Naive thymus-derived CD8-positive, alpha-beta T cell (primary cell): ENCODE data around the gene ANKS1B. TPM values are rescaled to one million over a fixed set of nuclear protein-coding genes. Genes with fewer than 3 reads are reported as not detected.
A peak's percentile ranks its signal among the peaks of the same experiment; 100 is the strongest.

Source experiments
- ATAC-seq, 2 donors: fragments of 150-1000 bp; cut with Tn5 transposase in 1 of 2; sonication (Bioruptor Pico), chemical (Tn5 transposase) in 1 of 2; 1 replicate in 1 of 2; 2 replicates in 1 of 2; pipeline ENCODE4 v1.10.0; 2021; ENCODE audit warnings: mild to moderate bottlenecking in 2 of 2, moderate library complexity in 2 of 2
- POLR2A ChIA-PET: fragments of 350-600 bp; sonication (Branson Sonifier 250); formaldehyde crosslinking; loops from one replicate; lab custom pipeline; 2021; ENCODE audit warnings: antibody characterized with exemption; lab: Charles Lee
- DNase-seq, 10 donors: peaks; one replicate each; pipeline versions ENCODE4 v3.0.0 to v3.0.0-alpha.2; 2020 to 2022
- H3K27ac Mint-ChIP-seq, 10 donors: one replicate each; pipeline ENCODE4 v1.8.0; 2020 to 2022; ENCODE audit warnings: mild to moderate bottlenecking in 10 of 10, mixed read lengths in 10 of 10, moderate library complexity in 4 of 10, inconsistent platforms in 1 of 10
- H3K27me3 Mint-ChIP-seq, 5 donors: one replicate each; pipeline ENCODE4 v1.8.0; 2021 to 2022; ENCODE audit warnings: mixed read lengths in 5 of 5
- H3K36me3 Mint-ChIP-seq, 3 donors: one replicate each; pipeline ENCODE4 v1.8.0; 2020 to 2022; ENCODE audit warnings: mixed read lengths in 3 of 3, mild to moderate bottlenecking in 2 of 3, inconsistent platforms in 1 of 3
- H3K4me1 Mint-ChIP-seq, 4 donors: one replicate each; pipeline ENCODE4 v1.8.0; 2021 to 2022; ENCODE audit warnings: mixed read lengths in 4 of 4
- H3K4me3 Mint-ChIP-seq, 10 donors: one replicate each; pipeline ENCODE4 v1.8.0; 2020 to 2022; ENCODE audit warnings: mild to moderate bottlenecking in 10 of 10, mixed read lengths in 10 of 10, moderate library complexity in 6 of 10, inconsistent platforms in 1 of 10
- H3K9me3 Mint-ChIP-seq, 9 donors: one replicate each; pipeline ENCODE4 v1.8.0; 2020 to 2022; ENCODE audit warnings: mixed read lengths in 9 of 9, mild to moderate bottlenecking in 3 of 9, inconsistent platforms in 1 of 9, moderate library complexity in 1 of 9
- polyA plus RNA-seq, 3 donors: library from polyadenylated mRNA; unstranded; fragments of 300-500 nt; fragmentation: Illumina TruSeq; gene quantifications; one replicate each; pipeline ENCODE4 v1.2.3, GENCODE V29; 2021
- total RNA-seq, 8 experiments: library from RNA in 2 of 8; stranded (reverse) in 2 of 8; gene quantifications; one replicate each; pipeline ENCODE4 v1.2.3 and lab custom pipeline; 2021 to 2026

The ANKS1B gene
- total and polyA plus RNA-seq, 5 experiments from 2014 or later: not detected

DNA sequence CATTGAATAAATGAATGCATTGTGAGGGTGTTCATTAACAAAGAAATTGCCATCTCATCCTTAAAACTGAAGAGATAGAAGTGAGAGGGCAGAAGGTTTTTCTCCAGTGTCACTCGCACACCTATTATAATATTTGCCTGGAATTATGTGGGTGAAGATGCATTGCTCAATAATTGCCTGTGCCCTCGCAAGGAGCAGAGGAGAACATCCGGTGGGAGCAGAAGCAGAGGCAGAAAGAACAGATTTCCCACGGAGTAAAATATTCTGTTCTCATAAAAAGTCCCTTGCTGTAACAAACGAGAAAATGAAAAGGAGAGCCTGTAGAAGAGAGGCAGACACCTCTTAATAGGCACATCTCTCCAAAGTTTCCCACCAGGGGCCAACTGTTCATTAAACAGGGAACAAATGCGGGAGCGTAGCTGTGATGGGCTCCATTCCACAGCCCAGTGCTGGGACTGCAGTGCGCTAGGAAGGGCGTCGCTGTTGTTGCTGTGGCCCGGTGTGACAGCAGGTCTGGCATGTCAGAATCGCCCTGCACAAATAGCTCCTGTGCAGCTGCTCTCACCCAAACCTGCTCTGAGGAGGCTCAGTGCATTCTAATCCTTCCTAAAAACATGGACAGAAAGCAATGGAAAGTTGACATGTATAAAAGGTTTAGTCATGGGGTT lies 979.8 kb downstream of the ANKS1B start:
- H3K4me1 Mint-ChIP-seq: no peaks in the 10 kb centered on the region
- H3K36me3 Mint-ChIP-seq: no peaks in the 10 kb centered on the region
- no peak for ATAC-seq
- H3K9me3 Mint-ChIP-seq: peaks cover 0 to 5% (median 0%) of the 10 kb centered on the region in 9 donors
- POLR2A ChIA-PET: no interaction called here
- H3K4me3 Mint-ChIP-seq: no peak overlapping the region
- no peak for DNase-seq
- H3K27me3 Mint-ChIP-seq: peaks cover 0 to 12% (median 4%) of the 10 kb centered on the region in 5 donors
- H3K27ac Mint-ChIP-seq: no peak overlapping the region

DNA sequence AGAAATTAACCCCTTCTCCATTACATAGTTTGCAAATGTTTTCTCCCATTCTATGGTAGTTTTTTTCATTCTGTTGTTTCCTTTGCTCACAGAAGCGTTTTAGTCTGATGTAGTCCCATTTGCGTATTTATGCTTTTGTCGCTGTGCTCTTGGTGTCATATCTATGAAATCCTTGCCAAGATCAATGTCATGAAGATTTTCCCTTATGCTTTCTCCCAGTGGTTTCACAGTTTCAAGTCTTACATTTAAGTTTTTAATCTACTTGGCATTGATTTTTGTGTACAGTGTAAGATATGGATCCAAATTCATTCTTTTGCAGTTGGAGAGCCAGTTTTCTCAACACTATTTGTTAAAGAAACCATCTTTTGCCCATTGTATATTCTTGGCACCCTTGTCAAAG lies 982.0 kb downstream of the ANKS1B start:
- Mint-ChIP-seq H3K36me3 (no peaks in the 10 kb centered on the region), H3K9me3 (peaks cover 0 to 3% (median 0%) of the 10 kb centered on the region in 9 donors), H3K4me3 (no peak overlapping the region), H3K27me3 (peaks cover 0 to 6% (median 0%) of the 10 kb centered on the region in 5 donors), H3K27ac (no peak overlapping the region), H3K4me1 (no peaks in the 10 kb centered on the region)
- POLR2A ChIA-PET: no interaction called here
- DNase-seq: no peak
- no peak for ATAC-seq

DNA sequence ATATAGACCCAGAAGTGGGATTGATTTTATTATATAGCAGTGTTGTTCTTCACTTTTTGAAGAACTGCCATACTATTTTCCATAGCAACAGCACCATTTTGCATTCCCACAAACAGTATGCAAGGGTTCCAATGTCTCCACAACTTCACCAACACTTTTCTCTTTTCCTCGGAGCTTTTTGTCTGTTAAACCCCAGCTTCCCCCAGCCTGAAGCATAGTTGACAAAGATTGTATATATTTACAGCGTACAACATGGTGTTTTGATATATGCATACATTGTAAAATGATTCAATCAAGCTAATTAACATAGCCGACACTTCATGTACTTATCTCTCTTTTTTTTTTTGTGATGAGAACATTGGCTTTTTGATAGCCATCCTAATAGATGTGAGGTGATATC lies 982.6 kb downstream of the ANKS1B start:
- H3K4me3 Mint-ChIP-seq: no peak overlapping the region
- no peak overlapping the region for H3K27ac Mint-ChIP-seq
- POLR2A ChIA-PET: no interaction called here
- no peaks in the 10 kb centered on the region for H3K4me1 Mint-ChIP-seq
- peaks cover 0 to 6% (median 0%) of the 10 kb centered on the region in 5 donors for H3K27me3 Mint-ChIP-seq
- H3K9me3 Mint-ChIP-seq: peaks cover 0 to 3% (median 0%) of the 10 kb centered on the region in 9 donors
- ATAC-seq: no peak
- DNase-seq: no peak
- no peaks in the 10 kb centered on the region for H3K36me3 Mint-ChIP-seq

DNA sequence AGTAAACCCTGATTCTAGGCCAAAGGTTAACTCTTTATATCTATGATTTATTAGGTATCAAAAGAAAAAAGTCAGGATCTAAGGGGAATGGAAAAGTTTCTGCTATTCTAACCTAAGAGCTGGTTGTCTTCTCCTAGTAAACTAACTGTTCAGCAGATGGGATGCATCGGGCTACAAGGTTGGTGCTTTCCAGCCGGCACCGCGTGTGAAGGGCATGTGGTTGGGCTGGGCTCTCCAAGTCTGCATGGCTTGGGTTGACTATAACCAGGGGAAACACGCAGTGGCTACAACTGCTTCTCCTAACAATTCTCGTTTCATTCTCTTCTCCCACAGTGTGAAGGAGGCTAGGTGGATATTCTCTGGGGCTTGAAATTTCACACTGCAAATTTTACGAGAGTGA lies 985.2 kb downstream of the ANKS1B start:
- no peaks in the 10 kb centered on the region for H3K4me1 Mint-ChIP-seq
- ATAC-seq (no peak), DNase-seq (no peak)
- peaks cover 0 to 3% (median 0%) of the 10 kb centered on the region in 9 donors for H3K9me3 Mint-ChIP-seq
- H3K36me3 Mint-ChIP-seq: no peaks in the 10 kb centered on the region
- H3K4me3 Mint-ChIP-seq: no peak overlapping the region
- POLR2A ChIA-PET: no interaction called here
- H3K27me3 Mint-ChIP-seq: peaks cover 0 to 12% (median 2%) of the 10 kb centered on the region in 5 donors
- H3K27ac Mint-ChIP-seq: no peak overlapping the region

DNA sequence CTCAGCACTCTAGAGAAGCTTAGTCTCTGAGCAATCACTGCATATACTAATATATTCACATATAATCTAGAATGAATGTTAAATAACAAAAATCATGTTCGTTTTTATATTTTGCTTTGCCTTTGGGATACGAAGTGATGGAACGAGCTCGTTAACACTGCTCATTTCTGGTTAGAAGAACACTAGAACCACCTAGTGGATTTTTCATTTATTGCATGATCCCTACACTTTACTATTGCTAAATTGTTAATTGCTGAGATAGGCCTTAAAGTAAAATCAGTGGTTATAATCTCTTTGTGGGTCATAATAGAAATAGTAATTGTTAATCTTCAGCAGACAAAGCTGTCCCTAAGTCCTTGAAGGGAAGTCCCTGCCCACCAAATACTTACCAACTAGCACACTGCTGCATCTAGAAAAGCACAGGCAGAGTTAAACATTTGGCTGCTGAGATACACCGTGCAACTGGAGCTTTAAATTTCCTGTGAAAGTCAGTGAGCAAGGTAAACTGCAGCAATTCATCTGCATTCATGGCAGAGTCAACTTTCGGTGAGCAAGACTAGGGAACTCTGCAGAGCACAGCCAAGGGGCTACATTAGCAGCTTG lies 985.9 kb downstream of the ANKS1B start:
- ATAC-seq (no peak), DNase-seq (peak in 1 of 10 donors; percentile 5)
- Mint-ChIP-seq H3K27ac (no peak overlapping the region), H3K36me3 (no peaks in the 10 kb centered on the region), H3K9me3 (no peaks in the 10 kb centered on the region), H3K4me3 (no peak overlapping the region), H3K27me3 (peaks cover 0 to 13% (median 3%) of the 10 kb centered on the region in 5 donors), H3K4me1 (no peaks in the 10 kb centered on the region)
- POLR2A ChIA-PET: no interaction called here

DNA sequence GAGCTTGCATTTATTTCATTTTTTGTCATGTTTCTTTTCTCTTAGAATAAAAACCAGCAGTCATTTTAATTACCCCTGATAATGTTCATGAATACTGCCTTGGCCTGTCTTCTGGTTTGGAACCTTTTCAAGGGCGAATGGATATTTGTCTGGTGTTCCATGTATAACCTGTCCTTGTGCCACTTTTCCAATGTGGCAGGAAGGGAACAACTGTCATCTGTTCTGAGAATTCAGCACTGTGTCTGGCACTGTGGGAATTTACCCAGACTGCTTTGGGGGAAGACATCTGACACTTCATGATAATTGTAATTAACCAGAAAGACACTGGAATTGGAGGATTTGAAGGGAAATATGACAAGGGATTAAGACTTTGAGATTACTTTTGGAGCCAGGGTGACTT lies 986.8 kb downstream of the ANKS1B start:
- H3K9me3 Mint-ChIP-seq: no peaks in the 10 kb centered on the region
- ATAC-seq (no peak), DNase-seq (no peak)
- peaks cover 0 to 13% (median 3%) of the 10 kb centered on the region in 5 donors for H3K27me3 Mint-ChIP-seq
- no peak overlapping the region for H3K4me3 Mint-ChIP-seq
- H3K4me1 Mint-ChIP-seq: no peaks in the 10 kb centered on the region
- H3K36me3 Mint-ChIP-seq: no peaks in the 10 kb centered on the region
- no peak overlapping the region for H3K27ac Mint-ChIP-seq
- POLR2A ChIA-PET: no interaction called here

DNA sequence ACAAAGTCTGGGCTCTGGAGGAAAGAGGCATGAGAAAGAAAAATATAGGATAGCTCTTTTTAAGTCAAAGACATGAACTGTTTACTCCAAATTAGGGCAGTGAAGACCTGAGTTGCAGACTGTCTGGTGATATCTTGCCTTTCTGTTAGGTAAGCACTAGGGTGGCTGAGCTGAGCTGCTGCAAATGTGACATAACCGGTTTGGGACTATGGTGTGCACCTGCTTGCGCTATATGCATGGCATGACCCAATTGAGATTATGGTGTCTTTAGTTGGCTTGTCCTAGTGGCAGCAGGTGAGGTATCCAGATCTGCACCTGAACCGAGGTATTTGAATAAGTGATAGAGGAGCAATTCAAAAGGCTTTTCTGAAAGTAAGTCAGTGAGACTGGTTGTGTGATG lies 994.1 kb downstream of the ANKS1B start:
- H3K27ac Mint-ChIP-seq: no peak overlapping the region
- ATAC-seq (no peak), DNase-seq (no peak)
- H3K36me3 Mint-ChIP-seq: peaks cover 0 to 4% (median 0%) of the 10 kb centered on the region in 3 donors
- POLR2A ChIA-PET: no interaction called here
- no peak overlapping the region for H3K4me3 Mint-ChIP-seq
- H3K4me1 Mint-ChIP-seq: no peaks in the 10 kb centered on the region
- H3K9me3 Mint-ChIP-seq: peaks cover 0 to 12% (median 8%) of the 10 kb centered on the region in 9 donors
- peaks cover 0 to 12% (median 6%) of the 10 kb centered on the region in 5 donors for H3K27me3 Mint-ChIP-seq

DNA sequence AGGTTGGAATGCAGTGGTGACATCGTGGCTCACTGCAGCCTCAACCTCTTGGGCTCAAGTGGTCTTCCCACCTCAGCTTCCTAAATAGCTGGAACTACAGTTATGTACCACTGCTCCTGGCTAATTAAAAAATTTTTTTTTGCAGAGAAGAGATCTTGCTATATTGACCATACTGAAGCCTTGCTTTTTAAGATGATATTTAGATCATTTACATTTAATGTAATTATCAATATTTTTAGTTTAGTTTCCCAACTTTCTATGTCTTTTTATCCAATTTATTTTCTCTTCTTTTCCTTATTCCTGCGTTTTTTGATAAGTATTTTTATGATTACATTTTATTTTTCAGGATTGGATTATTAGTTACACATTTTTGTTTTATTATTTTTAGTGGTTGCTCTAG lies 999.6 kb downstream of the ANKS1B start:
- Mint-ChIP-seq H3K9me3 (peaks cover 0 to 16% (median 12%) of the 10 kb centered on the region in 9 donors), H3K4me3 (no peak overlapping the region), H3K36me3 (peaks cover 0 to 4% (median 0%) of the 10 kb centered on the region in 3 donors), H3K27ac (no peak overlapping the region), H3K27me3 (peaks cover 2 to 13% (median 3%) of the 10 kb centered on the region in 5 donors), H3K4me1 (no peaks in the 10 kb centered on the region)
- DNase-seq (no peak), ATAC-seq (no peak)
- POLR2A ChIA-PET: no interaction called here

DNA sequence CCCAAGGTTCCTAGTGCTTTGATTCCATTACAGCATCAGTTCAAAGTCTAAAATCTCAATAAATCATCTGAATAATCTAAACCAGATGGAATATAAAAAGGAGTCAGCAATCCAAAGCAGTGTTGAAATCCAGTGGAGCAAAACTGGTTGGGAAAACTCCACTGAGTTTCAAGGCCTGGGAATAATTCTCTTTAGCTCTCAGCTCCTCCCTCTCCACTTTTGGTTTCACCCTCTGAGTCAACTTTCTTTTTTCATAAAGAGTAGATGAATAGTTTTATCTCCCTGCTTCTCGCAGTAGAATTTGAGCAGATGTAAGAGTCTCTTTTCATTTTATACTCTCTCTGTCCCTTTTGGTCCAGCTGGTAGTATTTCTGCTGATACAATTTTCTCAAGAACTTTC lies 1001.1 kb downstream of the ANKS1B start:
- no peak for ATAC-seq
- Mint-ChIP-seq H3K36me3 (peaks cover 0 to 4% (median 0%) of the 10 kb centered on the region in 3 donors), H3K4me3 (no peak overlapping the region), H3K27me3 (peaks cover 2 to 9% (median 3%) of the 10 kb centered on the region in 5 donors), H3K9me3 (peaks cover 0 to 16% (median 12%) of the 10 kb centered on the region in 9 donors), H3K27ac (no peak overlapping the region), H3K4me1 (no peaks in the 10 kb centered on the region)
- POLR2A ChIA-PET: no interaction called here
- no peak for DNase-seq

DNA sequence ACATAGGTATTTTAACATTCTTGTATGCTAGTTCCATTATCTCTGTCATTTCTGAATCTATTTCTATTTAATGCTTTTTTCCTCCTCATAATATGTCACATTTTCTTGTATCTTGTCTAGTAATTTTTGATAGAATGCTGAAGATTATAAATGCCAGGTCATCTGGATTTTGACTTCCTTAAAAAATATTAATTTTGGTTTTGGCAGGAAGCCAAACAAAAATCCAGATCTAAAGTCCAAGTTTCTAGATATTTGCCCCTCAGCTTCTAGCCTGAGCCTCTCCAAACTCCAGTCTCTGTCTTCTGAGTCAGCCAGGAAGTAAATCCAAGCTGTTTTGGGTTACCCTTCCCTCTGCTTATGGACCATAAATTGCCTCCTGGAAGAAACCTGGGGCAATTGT lies 1004.2 kb downstream of the ANKS1B start:
- Mint-ChIP-seq H3K36me3 (no peaks in the 10 kb centered on the region), H3K4me3 (no peak overlapping the region), H3K9me3 (peaks cover 0 to 4% (median under 1%) of the 10 kb centered on the region in 9 donors), H3K27ac (no peak overlapping the region), H3K27me3 (peaks cover 2 to 9% (median 2%) of the 10 kb centered on the region in 5 donors), H3K4me1 (no peaks in the 10 kb centered on the region)
- DNase-seq (no peak), ATAC-seq (no peak)
- POLR2A ChIA-PET: no interaction called here

DNA sequence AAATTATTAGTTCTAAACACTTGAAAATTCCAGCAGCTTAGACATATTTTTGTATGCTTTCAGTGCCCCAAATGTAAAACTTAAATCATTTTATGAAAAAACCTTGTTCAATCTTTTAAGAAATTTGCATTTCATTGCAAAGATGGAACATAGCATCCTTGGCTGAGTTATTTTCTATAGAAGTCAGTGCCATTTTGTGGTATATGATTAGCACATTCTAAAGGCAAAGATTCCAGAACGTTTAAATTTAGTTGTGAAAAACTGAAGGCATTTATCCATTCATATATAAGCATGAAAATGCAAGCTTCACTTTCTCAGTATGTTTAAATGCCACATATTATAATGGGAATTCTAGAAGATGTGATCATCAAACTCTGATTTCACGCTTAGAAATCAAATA lies 1007.5 kb downstream of the ANKS1B start:
- POLR2A ChIA-PET: no interaction called here
- Mint-ChIP-seq H3K4me3 (no peak overlapping the region), H3K27ac (no peak overlapping the region), H3K9me3 (peaks cover 0 to 2% (median 0%) of the 10 kb centered on the region in 9 donors), H3K27me3 (peaks cover 0 to 9% (median 3%) of the 10 kb centered on the region in 5 donors), H3K4me1 (no peaks in the 10 kb centered on the region), H3K36me3 (no peaks in the 10 kb centered on the region)
- DNase-seq (no peak), ATAC-seq (no peak)

DNA sequence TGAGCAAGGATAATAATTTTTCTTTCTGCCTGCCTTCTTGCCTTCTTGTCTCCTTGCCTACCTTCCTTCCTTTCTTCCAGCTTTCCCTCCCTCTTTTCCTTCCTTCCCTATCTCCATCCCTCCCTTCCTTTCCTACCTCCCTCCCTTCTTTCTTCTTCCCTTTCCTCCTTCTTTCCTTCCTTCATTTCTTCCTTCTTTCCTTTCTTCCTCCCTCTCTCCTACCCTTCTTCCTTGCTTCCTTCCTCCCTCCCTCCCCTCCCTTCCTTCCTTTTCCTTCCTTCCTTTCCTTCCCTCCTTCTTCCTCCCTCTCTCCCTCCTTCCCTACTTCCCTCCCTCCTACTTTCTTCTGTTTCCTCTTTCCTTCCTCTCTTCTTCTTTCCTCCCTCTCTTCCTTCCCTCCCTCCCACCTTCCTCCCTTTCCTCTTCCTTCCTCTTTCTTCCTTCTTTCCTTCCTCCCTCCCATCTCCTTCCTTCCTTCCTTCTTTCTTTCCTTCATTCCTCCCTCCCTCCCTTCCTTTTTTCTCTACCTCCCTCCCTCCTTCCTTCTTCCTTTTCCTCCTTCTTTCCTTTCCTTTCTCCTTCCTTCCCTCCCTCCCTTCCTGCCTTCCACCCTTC lies 1009.9 kb downstream of the ANKS1B start:
- Mint-ChIP-seq H3K27ac (no peak overlapping the region), H3K36me3 (no peaks in the 10 kb centered on the region), H3K4me3 (no peak overlapping the region), H3K9me3 (peaks cover 0 to 2% (median 0%) of the 10 kb centered on the region in 9 donors), H3K4me1 (no peaks in the 10 kb centered on the region), H3K27me3 (peaks cover 0 to 5% (median 0%) of the 10 kb centered on the region in 5 donors)
- ATAC-seq: no peak
- DNase-seq: no peak
- POLR2A ChIA-PET: no interaction called here

DNA sequence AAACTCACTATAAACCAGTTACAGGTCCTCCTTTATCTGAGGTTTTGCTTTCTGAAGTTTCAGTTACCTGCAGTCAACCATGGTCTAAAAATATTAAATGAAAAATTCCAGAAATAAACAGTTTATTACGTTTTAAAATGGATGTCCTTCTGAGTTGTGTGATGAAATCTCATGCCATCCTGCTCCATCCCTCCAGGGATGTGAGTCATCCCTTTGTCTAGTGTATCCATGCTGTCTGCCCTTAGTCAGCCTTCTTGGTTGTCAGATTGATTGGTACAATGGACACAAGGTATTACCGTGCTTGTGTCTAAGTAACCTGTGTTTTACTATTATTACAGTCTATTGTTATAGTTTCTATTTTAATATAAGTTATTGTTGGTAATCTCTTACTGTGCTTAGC lies 1011.3 kb downstream of the ANKS1B start:
- ATAC-seq: no peak
- POLR2A ChIA-PET: no interaction called here
- DNase-seq: no peak
- Mint-ChIP-seq H3K36me3 (no peaks in the 10 kb centered on the region), H3K27ac (no peak overlapping the region), H3K4me3 (no peak overlapping the region), H3K4me1 (no peaks in the 10 kb centered on the region), H3K27me3 (peaks cover 0 to 5% (median 0%) of the 10 kb centered on the region in 5 donors), H3K9me3 (peaks cover 0 to 2% (median 0%) of the 10 kb centered on the region in 9 donors)
